GM06990 (cell line): Measurements from ENCODE around the gene NPIPB2.

Experiments used
- DNase-seq: peaks from one replicate; pipeline ENCODE4 v3.0.0-alpha.2; 2011; ENCODE audit not compliant: insufficient read length; ENCODE audit errors: extremely low read depth
- H3K27me3 ChIP-seq: replicated peaks from 2 replicates; pipeline ENCODE4 v1.6.0; 2011; ENCODE audit warnings: low read length; ENCODE audit not compliant: control insufficient read depth, insufficient read depth
- H3K36me3 ChIP-seq: 2 replicates; pipeline ENCODE4 v1.5.1; 2011; ENCODE audit warnings: low read length; ENCODE audit not compliant: control insufficient read depth, insufficient read depth
- H3K4me3 ChIP-seq: replicated peaks from 2 replicates; pipeline ENCODE4 v1.5.1; 2011; ENCODE audit warnings: low read depth, mild to moderate bottlenecking, control low read depth, low read length
- TF ChIP-seq, protein P1 (sequence below): IDR thresholded peaks from 2 replicates; pipeline ENCODE4 v1.5.1; 2011; ENCODE audit warnings: low read length, control low read depth, mild to moderate bottlenecking, inconsistent platforms; ENCODE audit not compliant: insufficient read depth, poor library complexity, severe bottlenecking

The NPIPB2 gene

DNA sequence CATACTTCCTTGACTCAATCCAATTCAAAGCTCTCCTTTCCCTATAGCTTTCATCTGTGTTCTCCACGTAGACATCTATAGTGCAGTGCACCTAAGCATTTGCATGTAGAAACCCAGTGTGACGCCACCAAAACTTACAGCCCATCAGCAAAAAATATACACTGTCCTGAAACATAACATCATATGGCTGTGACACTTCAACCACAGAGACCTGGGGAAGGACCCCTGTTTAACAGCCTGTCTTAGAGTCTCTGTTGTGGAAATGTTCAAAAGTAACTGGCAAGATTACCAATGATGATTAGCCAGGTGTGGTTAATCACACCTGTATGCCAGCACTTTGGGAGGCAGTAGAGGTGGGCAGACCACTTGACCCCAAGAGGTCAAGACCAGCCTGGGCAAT, 48.3 kb downstream of the NPIPB2 start:
- no peak overlapping the region for H3K4me3 ChIP-seq
- TF ChIP-seq, protein P1, sequence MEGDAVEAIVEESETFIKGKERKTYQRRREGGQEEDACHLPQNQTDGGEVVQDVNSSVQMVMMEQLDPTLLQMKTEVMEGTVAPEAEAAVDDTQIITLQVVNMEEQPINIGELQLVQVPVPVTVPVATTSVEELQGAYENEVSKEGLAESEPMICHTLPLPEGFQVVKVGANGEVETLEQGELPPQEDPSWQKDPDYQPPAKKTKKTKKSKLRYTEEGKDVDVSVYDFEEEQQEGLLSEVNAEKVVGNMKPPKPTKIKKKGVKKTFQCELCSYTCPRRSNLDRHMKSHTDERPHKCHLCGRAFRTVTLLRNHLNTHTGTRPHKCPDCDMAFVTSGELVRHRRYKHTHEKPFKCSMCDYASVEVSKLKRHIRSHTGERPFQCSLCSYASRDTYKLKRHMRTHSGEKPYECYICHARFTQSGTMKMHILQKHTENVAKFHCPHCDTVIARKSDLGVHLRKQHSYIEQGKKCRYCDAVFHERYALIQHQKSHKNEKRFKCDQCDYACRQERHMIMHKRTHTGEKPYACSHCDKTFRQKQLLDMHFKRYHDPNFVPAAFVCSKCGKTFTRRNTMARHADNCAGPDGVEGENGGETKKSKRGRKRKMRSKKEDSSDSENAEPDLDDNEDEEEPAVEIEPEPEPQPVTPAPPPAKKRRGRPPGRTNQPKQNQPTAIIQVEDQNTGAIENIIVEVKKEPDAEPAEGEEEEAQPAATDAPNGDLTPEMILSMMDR: no peak
- H3K27me3 ChIP-seq: no peaks in the 10 kb centered on the region
- no peak for DNase-seq
- peaks cover 10% of the 10 kb centered on the region for H3K36me3 ChIP-seq

GRCh38 chr16:11892761-11893160, 49.1 kb downstream of the NPIPB2 start:
- Histone ChIP-seq H3K36me3 (peaks cover 11% of the 10 kb centered on the region), H3K27me3 (no peaks in the 10 kb centered on the region), H3K4me3 (no peak overlapping the region)
- DNase-seq: no peak
- TF ChIP-seq, protein P1: no peak

DNA sequence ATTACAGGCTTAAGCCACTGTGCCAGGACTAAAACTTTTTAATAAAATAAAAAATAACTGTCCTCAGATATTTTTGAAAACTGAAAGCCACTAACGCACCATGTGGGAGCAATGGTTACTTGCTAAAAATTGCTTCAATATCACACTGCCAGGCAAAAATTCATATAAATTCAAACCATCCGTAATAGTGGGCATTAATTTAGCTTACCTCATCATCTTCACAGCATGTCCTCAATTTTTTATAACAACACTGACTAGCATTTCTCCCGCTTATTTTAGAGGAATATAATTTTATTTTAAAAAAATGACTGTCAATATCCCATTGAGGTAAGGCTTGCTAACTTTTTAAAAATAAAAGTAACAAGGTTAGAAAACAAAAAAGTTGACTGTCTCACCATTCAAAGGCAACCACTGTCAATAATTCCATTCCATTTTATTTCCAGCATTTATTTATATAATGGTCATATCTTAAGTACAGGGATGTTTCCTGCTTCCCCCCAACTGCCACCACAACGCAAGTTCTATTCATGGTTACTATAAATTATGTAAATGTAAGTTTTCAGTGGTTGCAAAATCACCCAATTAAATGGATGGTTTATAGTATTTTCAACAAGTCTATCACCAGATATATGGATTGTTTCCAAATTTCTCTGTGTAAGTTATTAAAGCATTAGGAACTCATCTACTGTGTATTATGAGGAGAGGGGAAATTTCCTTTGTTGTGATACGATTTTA, 51.4 kb downstream of the NPIPB2 start:
- TF ChIP-seq, protein P1: no peak
- Histone ChIP-seq H3K36me3 (peaks cover 12% of the 10 kb centered on the region), H3K27me3 (no peaks in the 10 kb centered on the region), H3K4me3 (no peak overlapping the region)
- no peak for DNase-seq

GRCh38 chr16:11886881-11887280, 55.0 kb downstream of the NPIPB2 start:
- TF ChIP-seq, protein P1: no peak
- H3K27me3 ChIP-seq: no peaks in the 10 kb centered on the region
- H3K36me3 ChIP-seq: peaks cover 4% of the 10 kb centered on the region
- no peak for DNase-seq
- no peak overlapping the region for H3K4me3 ChIP-seq

DNA sequence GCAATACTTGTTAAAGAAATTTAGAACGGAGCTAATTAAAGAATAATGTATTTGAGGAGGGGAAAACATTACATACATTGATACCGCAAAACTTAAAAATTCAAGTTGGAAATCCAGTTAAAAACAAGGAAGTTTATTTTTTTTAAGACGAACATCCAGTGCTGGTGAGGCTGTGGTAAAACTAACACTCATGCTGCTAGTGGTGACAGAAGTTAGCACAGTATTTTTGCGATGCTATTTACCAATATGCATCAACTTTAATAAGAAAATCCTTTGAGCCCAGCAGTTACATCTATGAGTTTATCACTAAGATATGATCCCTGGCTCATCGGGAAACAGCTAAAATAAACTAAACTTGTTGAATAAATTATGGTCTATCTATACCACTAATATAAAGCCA, 57.8 kb downstream of the NPIPB2 start:
- no peak for DNase-seq
- Histone ChIP-seq H3K36me3 (peaks cover 2% of the 10 kb centered on the region), H3K4me3 (no peak overlapping the region), H3K27me3 (no peaks in the 10 kb centered on the region)
- TF ChIP-seq, protein P1: no peak

GRCh38 chr16:11880007-11880406, 61.8 kb downstream of the NPIPB2 start:
- DNase-seq: no peak
- H3K4me3 ChIP-seq: no peak overlapping the region
- TF ChIP-seq, protein P1: no peak
- no peaks in the 10 kb centered on the region for H3K27me3 ChIP-seq
- peaks cover 5% of the 10 kb centered on the region for H3K36me3 ChIP-seq
